Midbrain (tissue), 1 donor: ENCODE data around the gene CBX4.

Experiments used
- DNase-seq: peaks from one replicate; lab custom pipeline; 2025; lab: John Stamatoyannopoulos, UW

The CBX4 gene

DNA sequence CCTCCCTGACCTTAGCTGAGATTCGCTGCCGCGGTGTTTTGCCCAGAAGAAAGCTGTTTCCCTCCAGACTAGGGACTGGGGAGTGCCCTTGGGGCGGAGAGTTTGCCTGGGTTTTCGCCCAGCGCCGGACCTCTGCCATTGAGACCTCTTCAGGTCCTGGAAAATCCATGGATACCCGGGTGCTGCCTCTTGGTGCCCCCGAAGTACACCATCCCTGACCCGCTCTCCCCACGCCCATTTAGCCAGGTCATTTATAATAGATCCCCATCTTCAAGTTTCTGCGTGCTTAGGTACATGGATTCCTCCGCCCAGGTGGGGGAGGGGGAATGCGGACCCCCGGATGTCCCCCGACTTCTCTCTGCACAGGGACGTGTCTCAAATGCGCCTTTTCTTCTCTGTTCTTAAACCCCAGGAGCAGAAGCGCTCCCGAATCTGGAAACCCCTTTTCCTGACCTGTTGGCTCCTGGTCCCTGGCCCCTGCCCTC lies 27.3 kb downstream of the CBX4 start:
- DNase-seq = no peak

GRCh38 chr17:79811011-79811867 lies 28.0 kb downstream of the CBX4 start:
- DNase-seq = peak; percentile 23

- DNase-seq = peak; percentile 68
Measured at GRCh38 chr17:79810130-79811010, 28.9 kb downstream of the CBX4 start.

DNA sequence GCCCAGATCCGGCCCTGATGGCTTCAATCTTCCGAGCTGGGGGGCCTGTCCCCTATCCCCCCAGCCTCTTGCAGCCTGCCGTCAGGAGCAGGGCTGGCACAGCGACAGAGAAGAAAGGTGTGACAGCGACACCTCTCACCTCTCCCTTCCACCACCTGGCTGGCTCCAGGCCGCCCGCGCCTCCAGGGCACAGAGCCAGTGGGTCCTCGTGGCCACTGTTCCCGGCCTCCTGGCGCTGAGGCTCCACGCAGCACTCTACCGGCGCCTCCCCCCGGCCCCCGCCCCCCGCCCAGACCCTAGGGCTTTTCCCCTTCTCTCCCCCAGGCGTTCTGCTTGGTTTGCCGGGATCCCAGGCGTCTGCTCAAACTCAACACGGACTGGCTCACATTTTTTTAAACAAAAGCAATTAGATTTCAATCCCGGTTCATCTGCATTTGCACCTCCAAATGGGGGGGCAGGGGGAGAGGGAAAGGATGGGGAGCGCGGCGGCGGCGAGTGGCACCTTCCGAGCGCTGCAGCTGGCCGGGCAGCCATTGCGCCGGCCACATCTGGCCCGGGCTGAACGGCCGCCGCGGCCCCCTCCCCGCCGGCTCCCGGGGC lies 29.6 kb downstream of the CBX4 start:
- DNase-seq = no peak

GRCh38 chr17:79808763-79809529 lies 30.3 kb downstream of the CBX4 start:
- DNase-seq = peak; percentile 24

GRCh38 chr17:79806863-79807720 lies 32.1 kb downstream of the CBX4 start:
- DNase-seq = no peak

DNA sequence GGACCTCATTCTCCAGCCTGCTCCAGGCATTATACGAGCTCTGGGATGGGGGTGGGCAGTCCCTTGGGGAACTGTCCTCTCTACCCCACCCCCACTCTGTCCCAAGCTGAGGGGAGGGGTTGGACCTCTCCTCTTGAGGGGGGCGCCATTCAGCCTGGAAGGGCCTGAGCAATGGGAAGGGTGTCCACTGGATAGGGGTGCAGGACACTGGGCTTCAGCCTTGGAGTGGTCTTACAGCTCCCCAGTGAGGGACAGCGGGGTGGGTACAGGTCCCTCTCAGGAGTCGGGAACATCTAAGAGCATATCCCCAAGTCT lies 32.8 kb downstream of the CBX4 start:
- no peak for DNase-seq

DNA sequence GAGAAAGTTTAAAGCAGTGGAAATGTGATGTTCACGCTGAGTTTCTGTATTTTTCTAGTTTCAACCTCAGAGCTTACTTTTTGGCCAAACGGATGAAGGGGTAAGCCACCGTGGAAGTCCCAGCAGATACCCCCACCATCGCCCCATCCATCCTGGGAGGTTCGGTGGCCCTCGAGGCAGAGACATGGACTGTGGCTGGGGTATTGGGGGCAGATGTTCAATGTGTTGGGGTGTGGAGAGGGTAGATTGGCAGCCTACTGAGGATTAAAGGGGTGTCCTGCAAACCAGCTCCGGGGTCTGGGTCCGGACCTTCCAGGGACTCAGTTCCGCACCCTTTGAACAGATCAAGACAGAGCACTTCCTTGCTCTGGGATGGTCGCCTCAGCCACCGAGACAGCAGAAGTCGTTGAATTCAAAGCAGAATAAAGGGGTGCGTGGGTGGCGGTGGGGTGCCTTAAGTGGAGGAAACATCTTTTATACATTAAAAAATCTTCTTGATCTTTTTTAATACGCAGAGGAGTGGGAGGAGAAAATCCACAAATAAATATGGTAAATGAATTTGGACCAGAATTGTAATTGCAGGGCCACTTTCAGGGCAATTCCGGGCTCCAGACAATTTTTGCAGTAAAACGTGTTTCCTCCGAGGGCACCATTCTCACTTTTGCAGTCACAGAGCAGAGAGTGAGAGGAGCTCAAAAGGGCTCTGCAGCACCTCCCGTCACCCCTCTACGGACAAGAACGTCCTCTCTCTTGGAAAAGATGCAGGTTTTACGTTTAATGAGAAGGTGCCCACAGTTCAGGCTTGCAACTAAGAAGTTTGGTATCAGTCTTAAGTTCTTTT lies 34.2 kb downstream of the CBX4 start:
- no peak for DNase-seq

GRCh38 chr17:79803997-79804855 lies 35.0 kb downstream of the CBX4 start:
- no peak for DNase-seq

DNA sequence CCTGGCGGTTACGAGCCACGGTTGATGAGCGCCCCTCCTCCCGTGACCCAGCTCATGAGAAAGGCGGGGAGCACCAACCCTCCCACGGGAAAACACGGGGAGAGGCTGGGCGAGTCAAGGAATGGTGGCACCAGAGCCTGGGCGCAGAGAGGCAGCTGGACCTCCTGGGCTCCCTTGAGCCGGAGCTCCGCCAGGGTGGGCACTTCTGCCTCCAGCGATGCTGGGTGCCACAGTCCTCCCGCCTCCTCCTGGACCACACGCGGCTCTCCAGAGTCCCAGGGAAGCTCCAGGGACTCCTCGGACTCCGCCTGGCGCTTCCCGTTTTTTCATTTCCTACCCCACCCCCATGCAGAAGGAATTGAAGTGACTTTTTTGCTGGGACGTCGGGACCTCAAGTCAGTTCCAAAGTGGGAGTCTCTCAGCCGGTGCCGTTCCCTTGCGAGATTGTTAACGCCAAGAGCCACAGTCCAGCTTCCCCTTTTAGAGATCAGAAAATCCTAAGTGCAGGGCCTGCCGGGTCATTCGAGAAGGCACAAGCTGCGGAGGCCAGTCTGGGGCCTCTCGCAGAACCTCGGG lies 35.7 kb downstream of the CBX4 start:
- DNase-seq = no peak

GRCh38 chr17:79802736-79803420 lies 36.4 kb downstream of the CBX4 start:
- no peak for DNase-seq

DNA sequence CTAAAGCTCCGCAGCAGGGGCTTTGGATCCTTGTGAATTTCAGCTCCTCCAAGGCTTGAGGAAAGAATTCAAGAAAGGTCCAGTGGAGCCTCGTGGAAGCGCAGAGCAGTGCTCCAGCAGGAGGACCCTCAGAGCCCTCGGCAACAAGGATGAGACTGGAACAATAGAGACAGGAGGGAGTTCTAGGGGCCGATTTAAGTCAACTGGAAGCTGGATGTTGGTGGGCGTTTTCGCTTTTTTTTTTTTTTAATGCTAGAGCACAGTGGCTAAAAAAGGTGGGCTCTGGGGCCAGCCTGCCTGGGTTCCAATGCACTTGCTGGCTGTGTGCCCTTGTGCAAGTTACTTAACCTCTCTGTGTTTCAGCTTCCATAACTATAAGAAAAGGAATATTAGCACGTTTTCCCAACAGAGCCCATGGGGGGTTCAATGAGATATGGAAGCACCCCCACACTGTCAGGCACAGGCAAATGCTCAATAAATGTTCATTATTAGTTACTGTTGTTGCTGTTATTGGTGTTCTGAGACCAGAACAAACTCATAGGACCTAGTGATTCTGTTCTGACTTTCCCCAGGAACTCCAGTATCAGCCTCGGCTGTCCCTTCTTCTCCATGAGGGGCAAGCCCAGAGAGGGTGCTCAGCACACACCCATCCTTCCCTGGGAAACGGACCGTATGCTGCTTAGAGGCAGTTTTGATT lies 37.1 kb downstream of the CBX4 start:
- DNase-seq = no peak

DNA sequence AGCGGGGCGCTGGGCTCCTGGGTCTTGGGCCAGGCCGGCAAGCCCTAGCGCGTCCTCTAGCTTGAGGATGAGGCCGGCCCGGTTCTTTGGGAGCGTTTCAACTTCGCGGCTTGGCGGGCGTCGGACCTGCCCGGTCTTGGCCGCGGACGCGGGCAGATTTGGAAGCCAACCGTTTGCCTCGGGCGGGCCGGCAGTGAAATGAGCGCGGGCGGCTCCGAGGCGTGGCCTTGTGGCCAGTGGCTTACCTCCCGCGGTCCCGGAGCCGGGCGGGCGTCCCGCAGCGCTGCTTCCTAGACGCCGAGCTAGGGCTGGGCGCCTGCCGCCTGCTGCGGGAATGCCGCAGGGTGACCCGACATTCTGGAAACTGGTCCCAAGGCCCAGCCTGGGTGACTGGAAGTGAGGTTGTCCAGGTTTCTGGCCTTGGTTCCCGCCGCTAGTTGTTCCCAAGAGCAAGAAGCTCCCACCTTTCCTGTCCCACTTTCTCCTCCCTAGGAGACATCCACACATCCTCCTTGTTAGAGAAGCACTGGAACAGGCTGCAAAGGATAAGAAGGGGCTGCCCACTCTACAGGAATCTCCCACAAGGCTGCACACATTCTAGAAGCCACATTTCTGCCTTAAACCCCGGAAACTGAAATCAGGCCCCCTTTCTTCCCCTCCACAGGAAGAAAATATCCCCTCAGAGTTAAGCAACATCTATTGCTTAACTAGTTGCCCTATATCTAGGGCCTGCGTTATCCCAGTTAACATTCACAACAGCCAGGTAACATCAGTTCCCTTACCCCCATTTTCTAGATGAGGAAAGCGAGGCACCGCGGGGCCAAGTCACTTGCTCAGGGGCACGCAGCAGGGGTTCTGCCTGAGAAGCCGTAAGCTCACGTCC lies 37.8 kb downstream of the CBX4 start:
- no peak for DNase-seq

- no peak for DNase-seq
Measured at GRCh38 chr17:79800325-79801155, 38.7 kb downstream of the CBX4 start.

GRCh38 chr17:79799538-79800324 lies 39.5 kb downstream of the CBX4 start:
- DNase-seq = no peak
